Osteocyte (in vitro differentiated cells): ENCODE measurements around the gene EBI3. TPM values are rescaled to one million over a fixed set of nuclear protein-coding genes. Genes with fewer than 3 reads are reported as not detected.
"Not testable (repeated sequence)": the region's sequence is repeated elsewhere in the genome, so short reads cannot be mapped to it uniquely, and the experiment has no call there.

ENCODE experiments used
- DNase-seq: peaks from one replicate; pipeline ENCODE4 v3.0.0; 2021; ENCODE audit warnings: mixed read lengths; ENCODE audit not compliant: unreplicated experiment; ENCODE audit errors: extremely low spot score
- H3K27ac Mint-ChIP-seq: one replicate; pipeline ENCODE4 v1.8.0; 2021; ENCODE audit warnings: mild to moderate bottlenecking, mixed read lengths; ENCODE audit not compliant: unreplicated experiment
- H3K27me3 Mint-ChIP-seq: one replicate; pipeline ENCODE4 v1.8.0; 2021; ENCODE audit warnings: mixed read lengths; ENCODE audit not compliant: unreplicated experiment
- H3K36me3 Mint-ChIP-seq: one replicate; pipeline ENCODE4 v1.8.0; 2021; ENCODE audit warnings: mixed read lengths; ENCODE audit not compliant: unreplicated experiment
- H3K4me1 Mint-ChIP-seq: one replicate; pipeline ENCODE4 v1.8.0; 2021; ENCODE audit warnings: mixed read lengths; ENCODE audit not compliant: unreplicated experiment
- H3K4me3 Mint-ChIP-seq: one replicate; pipeline ENCODE4 v1.8.0; 2021; ENCODE audit warnings: mild to moderate bottlenecking, moderate library complexity, mixed read lengths; ENCODE audit not compliant: unreplicated experiment
- H3K9me3 Mint-ChIP-seq: one replicate; pipeline ENCODE4 v1.8.0; 2021; ENCODE audit warnings: mixed read lengths; ENCODE audit not compliant: unreplicated experiment
- CTCF ChIP-seq: fragments of 200-600 bp; sonication (generic); IDR thresholded peaks from 2 replicates; pipeline ENCODE4 v1.5.0; 2021; ENCODE audit warnings: antibody characterized with exemption, mild to moderate bottlenecking, moderate library complexity
- total RNA-seq: library from RNA; stranded (reverse); gene quantifications from 2 replicates; pipeline ENCODE4 v1.2.1, GENCODE V29; 2021

The EBI3 gene
- total RNA-seq, 1 donor from 2014 or later, result 1.6 TPM

DNA sequence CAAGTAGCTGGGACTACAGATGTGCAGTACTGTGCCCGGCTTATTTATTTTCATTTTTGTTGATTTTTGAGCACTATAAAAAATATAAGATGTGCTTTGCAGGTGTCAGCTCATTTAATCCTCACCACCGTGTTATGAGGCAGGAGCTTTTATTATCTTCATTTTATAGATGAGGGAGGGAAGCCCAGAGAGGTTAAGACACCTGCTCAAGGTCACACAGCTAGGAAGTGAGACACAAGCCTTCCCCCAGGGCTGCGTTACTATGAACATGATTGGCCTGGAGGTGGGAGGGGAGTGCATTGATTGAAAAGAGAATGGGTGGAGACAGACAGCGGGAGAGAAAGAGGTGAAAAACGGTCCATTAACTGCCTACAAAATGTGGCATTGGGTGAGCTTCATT is 39.7 kb upstream of the EBI3 start:
- no peaks in the 10 kb centered on the region for H3K36me3 Mint-ChIP-seq
- DNase-seq, result no peak
- H3K4me3 Mint-ChIP-seq, result no peak overlapping the region
- no peak for TF ChIP-seq CTCF
- H3K27ac Mint-ChIP-seq, result no peak overlapping the region
- H3K9me3 Mint-ChIP-seq, result no peaks in the 10 kb centered on the region
- peaks cover 18% of the 10 kb centered on the region for H3K27me3 Mint-ChIP-seq
- H3K4me1 Mint-ChIP-seq, result no peaks in the 10 kb centered on the region

- H3K4me3 Mint-ChIP-seq, H3K36me3 Mint-ChIP-seq, H3K4me1 Mint-ChIP-seq, DNase-seq, H3K27ac Mint-ChIP-seq, H3K9me3 Mint-ChIP-seq: not testable (repeated sequence)
- peaks cover 40% of the 10 kb centered on the region for H3K27me3 Mint-ChIP-seq
Observed at GRCh38 chr19:4192537-4192936, 36.8 kb upstream of the EBI3 start.

- Mint-ChIP-seq H3K27ac (no peak overlapping the region), H3K36me3 (peaks cover 5% of the 10 kb centered on the region), H3K4me3 (no peak overlapping the region), H3K27me3 (peaks cover 50% of the 10 kb centered on the region), H3K4me1 (peaks cover 12% of the 10 kb centered on the region), H3K9me3 (no peaks in the 10 kb centered on the region)
- DNase-seq, result no peak
- TF ChIP-seq CTCF, result no peak
Observed at GRCh38 chr19:4194353-4194752, 35.0 kb upstream of the EBI3 start.

DNA sequence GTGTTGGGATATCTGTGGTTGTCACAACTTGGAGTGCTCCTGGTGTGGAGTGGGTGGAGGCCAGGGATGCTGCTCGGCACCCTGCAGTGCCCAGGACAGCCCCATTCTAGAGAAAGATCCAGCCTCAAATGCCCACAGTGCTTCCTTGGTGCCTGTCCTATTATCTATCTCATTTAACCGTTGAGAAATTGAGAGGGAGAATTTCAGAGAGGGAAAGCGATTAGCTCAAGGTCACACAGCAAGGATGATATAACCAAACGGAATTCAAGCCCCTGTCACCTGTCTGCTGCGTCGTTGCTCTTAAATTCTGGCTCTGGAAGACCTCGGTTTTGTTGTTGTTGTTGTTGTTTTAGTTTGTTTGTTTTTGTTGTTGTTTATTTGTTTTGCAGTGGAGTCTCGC is 33.3 kb upstream of the EBI3 start:
- H3K27ac Mint-ChIP-seq, result no peak overlapping the region
- H3K4me1 Mint-ChIP-seq, result peaks cover 12% of the 10 kb centered on the region
- H3K4me3 Mint-ChIP-seq, result no peak overlapping the region

GRCh38 chr19:4196587-4197148 is 32.7 kb upstream of the EBI3 start:
- H3K4me3 Mint-ChIP-seq, result no peak overlapping the region
- DNase-seq, result no peak

More for the DNA sequence above, 33.3 kb upstream of the EBI3 start:
- no peak for TF ChIP-seq CTCF
- DNase-seq, result no peak
- Mint-ChIP-seq H3K27me3 (peaks cover 61% of the 10 kb centered on the region), H3K9me3 (no peaks in the 10 kb centered on the region), H3K36me3 (peaks cover 5% of the 10 kb centered on the region)

More at GRCh38 chr19:4196587-4197148, 32.7 kb upstream of the EBI3 start:
- Mint-ChIP-seq H3K27me3 (peaks cover 67% of the 10 kb centered on the region), H3K9me3 (no peaks in the 10 kb centered on the region), H3K36me3 (peaks cover 5% of the 10 kb centered on the region), H3K4me1 (peaks cover 12% of the 10 kb centered on the region), H3K27ac (no peak overlapping the region)
- no peak for TF ChIP-seq CTCF
